Stimulated activated CD4-positive, alpha-beta T cell treated with anti-CD3 and anti-CD28 coated beads, Interleukin-15, amount 100 ng/mL, for 1 hour (primary cell): ENCODE measurements around the gene APBA2.

Experiments used
- DNase-seq, 2 donors: peaks; one replicate each; pipeline ENCODE4 v3.0.0-alpha.2; 2020; ENCODE audit warnings: low read depth in 1 of 2, low spot score in 1 of 2

APBA2 gene

DNA sequence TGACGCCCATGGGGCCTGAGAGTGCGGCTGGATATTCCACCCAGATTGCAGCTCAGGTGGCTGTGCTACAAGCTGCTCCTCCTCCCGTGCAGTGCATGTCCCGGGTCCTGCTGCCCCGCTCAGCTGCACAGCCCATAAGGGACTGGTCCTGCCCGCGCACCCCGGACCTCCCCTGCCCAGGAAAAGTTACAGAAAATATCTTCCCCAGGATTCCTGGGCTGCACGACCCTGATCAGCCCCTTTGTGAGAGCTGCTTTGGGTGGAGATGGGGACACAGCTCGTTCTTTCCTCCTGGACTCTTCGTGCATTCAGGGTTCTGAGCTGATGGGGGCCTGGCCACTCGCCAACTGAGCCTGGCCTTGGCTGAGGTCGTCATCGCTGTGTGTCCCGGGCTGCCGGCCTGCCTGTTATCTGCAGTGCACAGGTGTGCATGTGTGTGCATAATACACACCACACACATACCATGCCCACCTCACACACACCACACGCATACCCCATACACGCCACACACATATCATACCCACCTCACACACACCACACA lies 28.8 kb downstream of the APBA2 start:
- DNase-seq, result no peak

DNA sequence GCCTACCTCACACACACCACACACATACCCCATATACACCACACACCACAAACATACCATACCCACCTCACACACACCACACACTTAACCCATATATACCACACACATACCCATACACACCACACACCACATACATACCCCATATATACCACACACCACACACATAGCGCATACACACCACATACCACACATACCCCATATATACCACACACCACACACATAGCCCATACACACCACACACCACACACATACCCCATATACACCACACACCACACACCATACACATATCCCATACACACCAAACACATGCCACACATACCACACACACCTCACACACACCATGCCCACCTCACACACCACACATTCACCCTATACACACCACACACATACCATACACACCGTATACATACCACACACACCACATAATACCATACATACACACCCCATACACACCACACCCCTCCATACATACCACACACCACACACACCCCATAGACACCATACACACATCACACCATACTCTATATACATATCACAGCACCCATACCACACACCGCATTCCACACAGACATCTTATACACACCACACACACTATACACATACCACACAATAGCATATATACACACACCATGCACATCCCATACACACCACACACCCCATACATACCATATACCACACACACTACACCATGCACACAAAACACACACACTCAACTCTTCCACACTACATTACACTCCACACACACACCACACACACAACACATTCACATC lies 29.5 kb downstream of the APBA2 start:
- DNase-seq, result no peak

DNA sequence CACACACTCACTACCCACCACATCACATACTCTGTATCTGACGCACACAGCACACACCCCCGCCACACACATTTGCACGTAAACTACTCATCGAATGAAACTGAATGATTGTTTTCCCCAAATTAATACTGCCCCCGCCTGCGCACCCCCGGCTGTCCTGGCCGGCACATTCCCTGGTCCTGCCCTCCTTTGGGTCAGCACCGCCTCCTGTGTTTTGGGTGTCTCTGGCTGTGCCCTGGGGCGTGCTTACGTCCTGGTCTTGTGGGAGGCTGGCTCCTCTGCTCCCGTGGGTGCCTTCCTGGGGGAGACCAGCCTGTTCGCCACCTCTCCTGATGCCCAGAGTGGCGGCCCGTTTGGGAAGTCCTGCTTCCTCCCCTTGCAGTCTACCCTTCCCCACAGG lies 30.2 kb downstream of the APBA2 start:
- DNase-seq, result no peak

DNA sequence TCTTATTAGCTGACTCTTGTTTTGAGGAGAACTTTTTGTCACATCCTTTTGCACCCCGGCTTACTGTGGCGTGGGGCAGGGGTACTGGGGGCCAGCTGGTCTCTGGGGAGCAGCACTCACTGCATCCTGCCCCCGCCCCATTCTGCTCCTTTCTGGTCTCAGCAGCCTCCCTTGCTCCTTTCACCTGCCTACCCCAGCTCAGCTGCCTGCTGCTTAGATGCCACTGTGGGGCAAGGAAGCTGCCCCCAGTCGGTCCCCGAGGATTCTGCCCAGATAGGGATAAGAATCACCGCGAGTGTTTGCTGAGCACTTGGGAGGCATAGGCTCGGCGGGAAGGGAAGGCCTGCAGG lies 32.0 kb downstream of the APBA2 start:
- DNase-seq, result no peak

DNA sequence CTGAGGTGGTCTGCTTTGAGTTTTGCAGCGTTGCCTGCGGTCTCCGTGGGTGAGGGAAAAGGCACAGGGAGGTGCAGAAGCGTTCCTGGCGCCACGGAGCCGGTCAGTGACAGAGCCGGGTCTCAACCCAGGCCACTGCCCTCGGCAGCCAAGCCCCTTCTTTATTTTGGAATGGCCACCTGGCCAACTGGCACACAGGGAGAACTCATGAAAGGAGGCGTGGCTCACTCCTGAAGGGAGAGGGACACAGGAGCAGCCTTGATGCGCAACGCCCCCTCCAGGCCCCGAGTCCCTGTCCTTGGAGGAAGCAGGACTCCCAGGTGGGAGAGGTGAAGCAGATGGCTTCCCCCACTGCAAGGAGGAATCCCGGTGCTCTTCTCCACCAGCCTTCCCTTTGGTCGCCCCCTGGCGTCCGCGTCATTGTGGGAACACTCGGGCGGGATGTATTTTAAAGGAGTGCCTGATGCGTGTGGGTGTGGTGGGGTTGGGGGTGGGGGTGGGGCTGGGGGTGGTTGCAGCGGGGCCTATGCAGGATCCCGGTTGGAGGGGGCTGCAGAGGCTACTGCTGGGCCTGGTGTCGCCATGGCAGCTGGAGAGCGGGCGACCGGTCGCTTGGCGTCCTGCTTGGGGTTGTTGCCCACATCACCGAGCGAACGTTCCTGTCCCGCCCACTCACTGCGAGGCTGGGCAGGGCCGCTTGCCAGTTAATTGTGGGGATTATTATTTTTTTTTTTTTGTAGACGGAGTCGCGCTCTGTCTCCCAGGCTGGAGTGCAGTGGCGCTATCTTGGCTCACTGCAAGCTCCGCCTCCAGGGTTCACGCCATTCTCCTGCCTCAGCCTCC lies 32.6 kb downstream of the APBA2 start:
- no peak for DNase-seq

DNA sequence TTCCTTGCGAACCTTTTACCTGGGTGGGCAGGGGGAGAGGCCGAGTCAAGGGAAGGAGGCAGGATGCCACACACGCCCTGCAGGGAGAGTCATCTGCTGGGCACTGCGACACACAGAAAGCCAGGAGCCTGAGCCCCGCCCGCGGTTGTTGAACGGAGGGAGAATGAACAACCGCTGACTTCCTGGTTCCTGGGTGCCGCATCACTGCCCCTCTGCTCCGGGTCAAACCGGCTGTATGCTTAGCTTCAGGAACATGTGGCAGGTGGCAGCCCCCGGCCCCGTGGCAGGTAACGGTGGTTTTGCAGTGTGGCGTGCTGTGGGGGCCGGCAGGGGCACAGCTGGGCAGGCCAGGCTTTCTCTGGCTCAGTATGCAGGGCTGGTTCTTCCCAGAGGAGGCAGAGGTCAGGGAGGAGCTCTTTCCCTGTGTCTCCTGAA lies 33.4 kb downstream of the APBA2 start:
- peak in 1 of 2 donors; percentile 16 for DNase-seq

DNA sequence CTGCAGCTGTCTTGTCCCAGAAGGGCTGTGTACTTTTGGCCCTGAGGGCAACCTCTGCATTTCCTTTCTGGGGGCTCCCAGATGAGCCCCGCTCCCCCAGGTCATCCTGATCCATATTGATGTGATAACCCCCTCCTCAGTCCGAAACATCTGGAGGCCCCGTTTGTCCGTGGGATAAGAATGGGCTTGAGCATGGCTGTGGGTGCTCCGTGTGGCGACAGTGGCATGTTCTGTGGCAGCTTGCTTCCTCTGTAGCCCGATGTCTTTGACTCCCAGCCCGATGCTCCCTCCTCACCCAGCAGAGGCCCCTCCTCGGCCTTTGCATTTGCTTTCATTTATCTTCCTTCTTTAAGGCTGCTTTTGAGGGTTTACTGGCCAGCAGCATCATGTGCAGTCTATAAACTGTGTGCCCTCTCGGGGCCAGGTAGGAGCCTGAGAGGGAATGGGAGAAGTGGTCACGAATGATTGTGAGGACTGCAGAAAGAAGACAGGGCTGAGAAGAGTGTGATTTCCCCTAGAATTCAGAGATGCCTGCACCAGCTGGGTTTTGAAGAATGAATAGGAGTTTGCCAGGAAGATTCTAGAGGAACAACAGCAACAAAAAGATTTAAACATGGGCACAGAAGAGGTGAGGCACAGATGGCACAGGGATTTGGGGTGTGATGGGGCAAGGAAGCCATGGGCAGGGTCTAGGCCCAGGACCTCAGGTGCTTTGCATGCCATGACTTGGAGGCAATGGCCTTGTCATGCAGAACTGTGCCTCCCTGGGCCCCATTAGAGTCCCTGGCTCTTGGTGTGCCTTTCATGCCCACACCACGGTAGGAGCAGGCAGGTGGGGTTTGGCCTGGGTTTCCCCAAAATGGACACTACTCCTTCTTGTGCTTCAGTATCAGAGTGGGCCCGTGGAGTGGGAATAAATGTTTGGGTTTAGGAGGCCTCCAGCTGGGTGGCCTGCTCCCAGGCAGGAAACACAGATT lies 34.2 kb downstream of the APBA2 start:
- DNase-seq, result no peak

DNA sequence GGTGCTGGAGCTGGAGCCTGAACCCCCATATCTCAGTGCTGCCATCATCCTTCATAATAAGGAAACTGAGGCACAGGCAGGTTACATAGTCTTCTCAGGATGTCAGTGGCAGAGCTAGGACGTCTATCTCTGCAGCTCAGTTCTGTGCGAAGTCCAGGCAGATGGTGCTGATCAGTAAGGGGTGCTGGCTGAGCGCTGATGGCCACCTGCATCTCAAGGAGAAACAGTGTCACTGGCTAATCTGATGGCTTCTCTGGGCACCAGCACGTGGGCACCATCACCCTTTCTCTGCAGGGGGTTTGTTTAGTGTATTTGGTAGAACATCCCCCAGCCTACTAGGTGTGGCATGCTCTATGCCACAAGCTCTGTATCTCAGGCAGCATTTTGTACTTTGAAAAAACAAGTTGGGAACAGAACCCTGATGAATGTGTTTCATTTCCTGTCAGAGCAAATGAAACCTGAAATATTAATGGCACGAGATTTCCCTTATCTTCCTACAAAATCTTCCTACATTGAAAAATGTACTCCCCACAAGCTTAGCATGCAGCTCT lies 35.1 kb downstream of the APBA2 start:
- no peak for DNase-seq

DNA sequence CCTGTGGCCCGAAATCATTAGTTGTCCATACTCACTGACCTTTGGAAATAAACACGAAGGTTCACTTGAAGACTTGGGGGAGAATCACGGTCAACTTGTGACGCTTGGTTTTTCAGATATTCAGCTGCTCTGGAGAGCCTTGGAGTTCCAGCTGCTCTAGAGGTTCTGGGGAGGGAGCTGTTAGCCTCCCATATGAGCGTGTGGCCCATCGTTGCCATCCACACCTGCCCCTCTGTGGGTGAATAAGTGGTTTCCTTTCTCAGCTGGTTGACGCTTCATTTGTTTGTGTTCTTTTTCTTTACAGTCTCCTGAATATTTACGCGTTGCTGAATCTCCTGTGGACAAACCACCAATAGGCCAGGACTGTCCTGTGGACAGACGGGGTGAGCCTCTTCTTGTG lies 35.6 kb downstream of the APBA2 start:
- no peak for DNase-seq

DNA sequence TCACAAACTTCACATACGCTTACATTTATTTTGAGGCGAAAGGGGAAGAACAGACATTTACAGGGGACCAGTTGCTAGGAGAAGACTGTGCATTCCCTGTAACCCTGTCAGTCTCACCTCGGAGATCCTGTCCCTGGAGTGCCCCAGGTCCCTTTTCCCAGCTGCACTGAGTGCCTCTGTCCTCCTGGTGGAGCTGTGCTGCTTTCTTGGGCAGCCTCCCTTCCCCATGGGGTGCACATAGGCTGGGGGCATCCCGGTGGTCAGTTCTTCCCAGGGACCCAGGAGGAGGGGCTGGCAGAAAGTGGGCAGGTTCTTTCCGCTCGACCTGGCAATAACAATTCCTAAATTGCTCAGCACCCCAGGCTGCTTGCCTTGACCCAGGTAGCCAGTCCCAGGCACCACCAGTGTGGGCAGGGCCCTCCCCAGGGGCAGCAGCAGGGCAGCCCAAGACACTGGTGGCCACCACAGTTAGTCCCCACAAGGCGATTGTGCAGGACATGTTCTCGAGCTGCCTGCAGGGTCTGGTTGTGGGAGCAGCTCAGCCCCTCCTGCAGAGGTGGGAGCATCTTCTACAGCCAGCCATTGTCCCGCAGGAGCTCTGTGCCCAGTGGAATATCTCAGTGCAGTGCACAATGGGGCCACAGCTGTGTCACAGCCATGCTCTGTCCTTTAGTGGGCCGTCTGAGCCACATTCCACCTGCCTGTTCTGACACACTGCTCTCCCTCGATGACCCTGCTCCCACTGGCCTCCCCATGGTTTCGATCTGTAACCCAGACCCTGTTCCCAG lies 36.3 kb downstream of the APBA2 start:
- DNase-seq, result no peak

DNA sequence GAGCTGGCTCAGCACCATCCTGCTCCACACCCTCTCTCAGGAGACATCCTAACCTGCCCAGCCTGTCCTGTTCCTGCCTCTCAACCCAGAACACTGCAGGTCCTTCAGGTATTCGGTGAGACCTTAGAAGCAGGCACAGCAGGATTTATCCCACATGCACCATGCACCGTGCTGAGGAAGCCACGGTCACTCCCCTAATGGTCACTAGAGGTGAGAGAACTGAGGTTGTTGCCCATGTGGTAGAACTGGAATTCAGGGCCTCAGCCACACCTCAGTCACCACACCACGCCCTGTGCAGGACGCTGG lies 36.9 kb downstream of the APBA2 start:
- DNase-seq, result no peak

DNA sequence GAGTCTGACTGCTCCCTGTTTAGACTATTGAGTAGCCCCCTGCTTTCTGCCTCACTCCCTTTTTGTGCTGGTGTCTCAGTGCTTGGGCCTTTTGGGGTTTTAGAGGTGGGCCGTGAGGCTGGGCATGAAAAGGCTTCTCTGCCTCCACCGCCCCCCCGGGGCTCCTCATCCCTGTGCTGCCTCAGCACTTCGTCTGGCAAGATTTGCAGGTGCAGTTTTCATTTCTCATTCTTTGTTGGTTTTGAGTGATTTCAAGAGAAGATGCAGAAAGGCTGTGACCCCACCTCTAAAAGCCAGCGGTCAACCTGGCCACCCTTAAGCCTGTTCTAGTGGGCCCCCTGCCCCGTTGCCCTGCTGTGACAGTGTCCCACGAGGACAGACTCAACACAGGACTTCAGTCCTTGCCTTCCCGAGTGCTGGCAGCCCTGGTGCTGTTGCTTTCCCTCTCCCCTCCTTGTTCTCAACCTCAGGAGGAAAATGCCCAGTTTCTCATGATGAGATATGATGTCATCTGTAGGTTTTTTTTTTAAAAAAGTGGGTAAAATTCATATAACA lies 38.0 kb downstream of the APBA2 start:
- DNase-seq, result no peak

DNA sequence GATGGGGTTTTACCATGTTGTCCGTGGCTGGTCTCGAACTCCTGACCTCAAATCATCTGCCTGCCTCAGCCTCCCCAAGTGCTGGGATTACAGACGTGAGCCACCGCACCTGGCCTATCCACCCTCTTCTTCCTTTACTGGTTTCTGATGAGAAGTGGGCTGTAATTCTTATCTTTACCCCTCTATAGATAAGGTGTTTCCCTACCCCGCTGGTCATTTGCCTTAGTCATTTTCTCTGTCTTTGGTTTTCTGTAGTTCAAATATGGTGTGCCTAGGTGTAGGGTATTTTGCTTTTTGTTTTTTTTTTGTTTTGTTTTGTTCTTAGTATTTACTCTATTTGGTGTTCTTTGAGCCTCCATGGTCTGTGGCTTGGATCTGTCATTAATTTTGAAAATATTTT lies 41.3 kb downstream of the APBA2 start:
- no peak for DNase-seq

DNA sequence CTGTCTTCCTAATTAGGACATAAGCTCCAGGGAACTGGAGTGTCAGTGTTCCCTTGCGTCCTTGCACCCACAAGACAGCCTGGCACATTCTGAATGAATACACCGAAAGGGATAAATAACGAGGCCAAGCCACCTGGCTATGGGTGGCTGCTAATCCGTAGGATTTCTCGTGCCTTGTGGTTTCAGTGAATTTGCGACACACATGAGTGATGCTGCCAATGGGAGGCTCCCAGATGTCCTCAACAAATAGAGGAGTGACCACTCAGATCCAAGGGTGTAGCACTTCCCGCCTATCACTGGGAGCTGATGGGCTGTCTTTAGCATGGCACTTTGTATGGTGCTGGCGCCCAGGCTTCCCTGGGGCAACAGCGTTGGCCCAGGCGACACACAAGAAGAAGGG lies 43.4 kb downstream of the APBA2 start:
- DNase-seq, result no peak

DNA sequence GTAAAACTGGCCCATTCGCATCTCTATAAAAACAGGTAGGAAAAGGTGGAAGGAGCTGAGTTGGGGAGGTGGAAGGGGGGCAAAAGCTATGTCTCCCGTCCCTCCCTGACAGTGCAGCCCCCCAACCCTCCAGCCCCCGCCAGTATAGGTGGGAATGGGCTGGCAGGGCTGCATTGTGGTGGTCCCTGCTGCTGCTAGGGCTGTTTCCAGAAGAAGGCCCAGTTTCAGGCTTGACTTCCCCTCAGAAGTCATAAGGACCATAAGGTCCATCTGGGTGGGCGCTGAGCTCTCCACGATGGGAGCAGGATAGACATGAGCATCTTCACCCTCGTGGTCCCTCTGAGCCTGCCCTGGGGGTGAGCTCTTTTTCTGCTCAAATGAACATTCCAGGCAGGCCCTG lies 44.2 kb downstream of the APBA2 start:
- no peak for DNase-seq

DNA sequence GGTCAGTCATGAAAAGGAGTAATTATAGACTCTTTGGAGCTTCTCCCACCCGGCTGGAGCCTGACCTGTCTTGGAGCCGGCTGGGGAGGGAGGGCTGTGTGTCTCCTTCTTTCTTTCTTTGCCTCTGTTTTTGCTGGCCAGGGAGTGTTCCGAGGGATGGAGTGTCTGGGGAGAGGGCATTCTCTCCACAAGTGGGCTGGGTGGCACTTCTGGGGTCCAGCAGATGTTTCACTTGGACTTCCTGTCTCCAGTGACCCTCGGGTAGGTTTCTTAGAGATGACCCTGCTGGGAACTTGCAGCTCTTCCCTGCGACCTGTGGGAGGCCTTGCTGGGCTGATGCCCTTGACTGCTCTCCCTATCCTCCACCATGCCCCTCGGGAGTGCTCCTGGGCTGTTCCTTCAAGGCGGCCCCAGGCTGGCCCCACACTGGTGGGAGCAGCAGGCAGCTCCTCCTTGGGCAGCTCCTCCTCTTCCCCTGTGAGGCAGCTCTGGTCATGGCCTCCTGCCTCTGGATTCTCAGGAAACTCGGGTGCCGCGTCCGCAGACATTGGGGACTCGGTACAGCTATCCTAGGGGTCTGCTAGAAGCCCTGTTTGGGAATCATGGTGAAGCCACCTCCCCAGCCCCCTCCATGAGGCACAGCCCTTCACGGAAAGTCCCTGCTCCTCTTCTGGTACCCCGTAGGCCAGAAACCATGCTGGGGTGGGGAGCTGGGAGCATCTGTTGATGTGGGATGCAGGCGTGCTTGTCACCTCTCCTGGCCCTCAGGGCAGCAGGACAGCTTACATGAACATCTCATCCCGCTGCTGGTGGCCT lies 44.9 kb downstream of the APBA2 start:
- no peak for DNase-seq

DNA sequence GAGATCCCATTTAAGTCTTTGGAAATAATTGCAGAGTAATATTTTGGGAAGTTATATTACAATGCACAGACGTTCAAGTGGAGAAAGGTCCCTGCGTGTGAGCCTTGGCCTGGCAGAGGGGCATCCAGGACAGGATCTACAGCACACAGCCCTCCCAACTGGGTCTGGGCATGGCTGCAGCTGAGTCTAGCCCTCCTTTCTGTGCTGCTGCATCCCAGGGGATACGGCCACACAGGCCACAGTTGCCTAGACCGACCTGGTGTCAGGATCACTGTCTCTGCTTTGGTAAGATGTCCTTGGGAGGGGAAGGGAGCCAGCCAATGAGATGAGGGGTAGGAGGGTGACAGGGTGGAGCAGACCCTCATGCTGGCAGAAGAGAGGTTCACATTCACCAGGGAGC lies 46.1 kb downstream of the APBA2 start:
- no peak for DNase-seq

DNA sequence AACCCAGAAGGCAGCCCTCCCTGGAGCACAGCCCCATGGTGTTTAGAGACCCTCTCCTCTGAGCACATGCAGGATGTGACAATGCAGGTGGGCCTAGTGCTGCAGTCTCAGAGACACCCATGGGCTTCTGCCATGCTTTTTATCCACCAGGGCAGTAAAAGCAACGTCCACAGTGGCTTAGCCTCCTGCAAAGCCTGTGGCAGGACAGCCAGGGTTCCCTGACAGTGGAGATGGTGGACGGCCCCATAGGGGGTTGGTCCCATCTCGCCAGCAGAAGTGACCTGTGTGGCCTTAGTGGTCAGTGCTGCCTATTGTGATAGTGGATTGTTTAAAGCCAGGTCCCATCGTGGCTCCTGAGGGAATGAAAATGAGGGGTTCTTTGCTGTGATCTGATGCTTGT lies 46.6 kb downstream of the APBA2 start:
- DNase-seq, result no peak
